Endothelial cell (in vitro differentiated cells): ENCODE results near the gene MFAP4. TPM values are rescaled to one million over a fixed set of nuclear protein-coding genes. Genes with fewer than 3 reads are reported as not detected.

Experiments
- DNase-seq: peaks from one replicate; pipeline ENCODE4 v3.0.0; 2021; ENCODE audit warnings: low spot score
- H3K27ac Mint-ChIP-seq: one replicate; pipeline ENCODE4 v1.8.0; 2021; ENCODE audit warnings: mixed read lengths, inconsistent platforms; ENCODE audit not compliant: unreplicated experiment
- H3K27me3 Mint-ChIP-seq: one replicate; pipeline ENCODE4 v1.8.0; 2021; ENCODE audit warnings: mild to moderate bottlenecking, moderate library complexity, mixed read lengths, inconsistent platforms; ENCODE audit not compliant: unreplicated experiment
- H3K36me3 Mint-ChIP-seq: one replicate; pipeline ENCODE4 v1.8.0; 2021; ENCODE audit warnings: mild to moderate bottlenecking, low read depth, mixed read lengths, inconsistent platforms; ENCODE audit not compliant: unreplicated experiment
- H3K4me1 Mint-ChIP-seq: one replicate; pipeline ENCODE4 v1.8.0; 2021; ENCODE audit warnings: mild to moderate bottlenecking, mixed read lengths, inconsistent platforms; ENCODE audit not compliant: unreplicated experiment
- H3K4me3 Mint-ChIP-seq: one replicate; pipeline ENCODE4 v1.8.0; 2021; ENCODE audit warnings: mild to moderate bottlenecking, mixed read lengths, inconsistent platforms; ENCODE audit not compliant: unreplicated experiment
- H3K9me3 Mint-ChIP-seq: one replicate; pipeline ENCODE4 v1.8.0; 2021; ENCODE audit warnings: mixed read lengths, inconsistent platforms; ENCODE audit not compliant: unreplicated experiment
- CTCF ChIP-seq: fragments of 200-600 bp; sonication (generic); IDR thresholded peaks from one replicate; pipeline ENCODE4 v1.5.0; 2021; ENCODE audit warnings: antibody characterized with exemption; ENCODE audit not compliant: unreplicated experiment
- total RNA-seq: library from RNA; stranded (reverse); fragmentation: NEBNext Ultra II Directional; extraction: Animal tissue kit (Norgen Biotek cat#: 25700); gene quantifications from one replicate; pipeline ENCODE4 v1.2.1, GENCODE V29; 2021; ENCODE audit not compliant: unreplicated experiment

Gene MFAP4
- total RNA-seq, 1 donor from 2014 or later, result 0.67 TPM

GRCh38 chr17:19344311-19345066 lies 42.5 kb downstream of the MFAP4 start:
- no peak for DNase-seq
- no peak for TF ChIP-seq CTCF
- Mint-ChIP-seq H3K27ac (no peak overlapping the region), H3K27me3 (peaks cover 10% of the 10 kb centered on the region), H3K36me3 (peaks cover 13% of the 10 kb centered on the region), H3K4me3 (no peak overlapping the region), H3K4me1 (peaks cover 13% of the 10 kb centered on the region), H3K9me3 (no peaks in the 10 kb centered on the region)

- no peak for DNase-seq
- Mint-ChIP-seq H3K27me3 (peaks cover 10% of the 10 kb centered on the region), H3K4me1 (peaks cover 13% of the 10 kb centered on the region), H3K9me3 (no peaks in the 10 kb centered on the region), H3K4me3 (no peak overlapping the region), H3K36me3 (peaks cover 13% of the 10 kb centered on the region), H3K27ac (no peak overlapping the region)
- TF ChIP-seq CTCF, result no peak
Observed at GRCh38 chr17:19343671-19344151, 43.3 kb downstream of the MFAP4 start.

- H3K27me3 Mint-ChIP-seq, result peaks cover 10% of the 10 kb centered on the region
- H3K27ac Mint-ChIP-seq, result no peak overlapping the region
- peaks cover 13% of the 10 kb centered on the region for H3K36me3 Mint-ChIP-seq
- TF ChIP-seq CTCF, result no peak
- H3K4me3 Mint-ChIP-seq, result no peak overlapping the region
- peaks cover 13% of the 10 kb centered on the region for H3K4me1 Mint-ChIP-seq
- DNase-seq, result no peak
- H3K9me3 Mint-ChIP-seq, result no peaks in the 10 kb centered on the region
Observed at GRCh38 chr17:19343256-19343630, 43.7 kb downstream of the MFAP4 start.

- H3K36me3 Mint-ChIP-seq, result peaks cover 13% of the 10 kb centered on the region
Observed at GRCh38 chr17:19342611-19343255, 44.3 kb downstream of the MFAP4 start.

More at GRCh38 chr17:19342611-19343255, 44.3 kb downstream of the MFAP4 start:
- no peak for DNase-seq
- TF ChIP-seq CTCF, result no peak
- Mint-ChIP-seq H3K9me3 (no peaks in the 10 kb centered on the region), H3K4me3 (no peak overlapping the region), H3K27me3 (peaks cover 10% of the 10 kb centered on the region), H3K4me1 (peaks cover 13% of the 10 kb centered on the region), H3K27ac (no peak overlapping the region)
